22Rv1 (cell line): ENCODE measurements around the gene SHROOM4.

ENCODE experiments used
- CTCF ChIP-seq: fragments of 450-650 bp; IDR thresholded peaks from 2 replicates; pipeline ENCODE4 v1.5.1; 2017; ENCODE audit warnings: mild to moderate bottlenecking
- ZFX ChIP-seq: fragments of 450-650 bp; IDR thresholded peaks from 2 replicates; pipeline ENCODE4 v1.6.1; 2017; ENCODE audit warnings: antibody characterized with exemption, borderline replicate concordance

- TF ChIP-seq CTCF (no peak), ZFX (no peak)
These were observed 94.4 kb downstream of the SHROOM4 start for GRCh38 chrX:50719614-50720013.
